BJ (cell line): ENCODE data around the gene KCNK1. TPM values are rescaled to one million over a fixed set of nuclear protein-coding genes. Genes with fewer than 3 reads are reported as not detected.
"Not testable (repeated sequence)": the region's sequence is repeated elsewhere in the genome, so short reads cannot be mapped to it uniquely, and the experiment has no call there.

Experiments used
- CTCF ChIA-PET: fragments of 350-600 bp; formaldehyde crosslinking; extraction: SDS; loops from one replicate; lab custom pipeline; 2021; ENCODE audit warnings: antibody characterized with exemption, inconsistent platforms; lab: Yijun Ruan, JAX
- POLR2A ChIA-PET: fragments of 300-600 bp; sonication (Branson Sonifier 250); formaldehyde crosslinking; extraction: SDS; loops from one replicate; lab custom pipeline; 2021; ENCODE audit warnings: antibody characterized with exemption; lab: Charles Lee
- DNase-seq: peaks from one replicate; pipeline ENCODE4 v3.0.0-alpha.2; 2011; ENCODE audit warnings: low read depth
- H3K27me3 ChIP-seq: 2 replicates; pipeline ENCODE4 v1.6.0; 2011; ENCODE audit warnings: low read length; ENCODE audit not compliant: control insufficient read depth, insufficient read depth
- H3K36me3 ChIP-seq: 2 replicates; pipeline ENCODE4 v1.5.1; 2011; ENCODE audit warnings: low read length; ENCODE audit not compliant: control insufficient read depth, insufficient read depth
- H3K4me3 ChIP-seq: 2 replicates; pipeline ENCODE4 v1.5.1; 2011; ENCODE audit warnings: low read depth, mild to moderate bottlenecking, control low read depth, low read length
- CTCF ChIP-seq: IDR thresholded peaks from 2 replicates; pipeline ENCODE4 v1.5.1; 2011; ENCODE audit warnings: low read depth, mild to moderate bottlenecking, control low read depth, inconsistent platforms, low read length, moderate library complexity; ENCODE audit not compliant: insufficient read depth
- polyA plus RNA-seq: library from polyadenylated mRNA; depleted of rRNA; stranded (reverse); fragments of >200 nt; gene quantifications from 2 replicates; pipeline ENCODE4 v1.2.3, GENCODE V29; 2011

KCNK1 gene
- polyA plus RNA-seq, 1 experiment: 3.0 TPM

GRCh38 chr1:233614173-233614742 is 352 bp downstream of the KCNK1 start:
- Histone ChIP-seq H3K36me3 (no peaks in the 10 kb centered on the region), H3K27me3 (no peaks in the 10 kb centered on the region), H3K4me3 (peak overlapping the region; percentile 87)
- POLR2A ChIA-PET: no interaction called here
- CTCF ChIA-PET: no interaction called here
- TF ChIP-seq CTCF: no peak
- no peak for DNase-seq

GRCh38 chr1:233614743-233615521 is 1.0 kb downstream of the KCNK1 start:
- H3K36me3 ChIP-seq: no peaks in the 10 kb centered on the region
- no peaks in the 10 kb centered on the region for H3K27me3 ChIP-seq
- peak overlapping the region; percentile 87 for H3K4me3 ChIP-seq
- no peak for TF ChIP-seq CTCF
- ChIA-PET CTCF (no interaction called here), POLR2A (no interaction called here)
- no peak for DNase-seq

- Histone ChIP-seq H3K27me3 (no peaks in the 10 kb centered on the region), H3K36me3 (no peaks in the 10 kb centered on the region), H3K4me3 (no peak overlapping the region)
- CTCF ChIA-PET: no interaction called here
- DNase-seq: no peak
- POLR2A ChIA-PET: no interaction called here
- no peak for TF ChIP-seq CTCF
Observed at GRCh38 chr1:233615571-233615970, 1.7 kb downstream of the KCNK1 start.

- no peaks in the 10 kb centered on the region for H3K27me3 ChIP-seq
- POLR2A ChIA-PET: no interaction called here
- CTCF ChIA-PET: no interaction called here
- DNase-seq: no peak
- no peak for TF ChIP-seq CTCF
- no peak overlapping the region for H3K4me3 ChIP-seq
- no peaks in the 10 kb centered on the region for H3K36me3 ChIP-seq
Observed at GRCh38 chr1:233617025-233617424, 3.1 kb downstream of the KCNK1 start.

- CTCF ChIA-PET, H3K27me3 ChIP-seq, H3K36me3 ChIP-seq, H3K4me3 ChIP-seq, POLR2A ChIA-PET, DNase-seq: not testable (repeated sequence)
Observed at GRCh38 chr1:233619414-233619813, 5.5 kb downstream of the KCNK1 start.
